Astrocyte (in vitro differentiated cells and primary cell): ENCODE results near the gene FKBP1A.

ENCODE experiments used
- CTCF ChIP-seq: IDR thresholded peaks from 2 replicates; pipeline ENCODE4 v1.5.1; 2011; ENCODE audit warnings: low read depth, mild to moderate bottlenecking, inconsistent platforms, low read length, moderate library complexity; ENCODE audit not compliant: insufficient read depth
- EZH2 ChIP-seq: IDR thresholded peaks from 2 replicates; pipeline ENCODE4 v1.6.1; 2012; ENCODE audit warnings: mild to moderate bottlenecking, low read length, inconsistent platforms; ENCODE audit not compliant: insufficient read depth

- TF ChIP-seq EZH2 (no peak), CTCF (no peak)
Observed at GRCh38 chr20:1418350-1418749, 25.5 kb upstream of the FKBP1A start.
